HEK293T (cell line): ENCODE data around the gene SYCE3.
"Not testable (repeated sequence)": the region's sequence is repeated elsewhere in the genome, so short reads cannot be mapped to it uniquely, and the experiment has no call there.

ENCODE experiments used
- CTCF ChIA-PET: fragments of 350-600 bp; formaldehyde crosslinking; extraction: SDS; loops from one replicate; lab custom pipeline; 2021; ENCODE audit warnings: antibody characterized with exemption, inconsistent platforms; lab: Yijun Ruan, JAX
- POLR2A ChIA-PET: fragments of 350-600 bp; formaldehyde crosslinking; extraction: SDS; loops from one replicate; lab custom pipeline; 2020; ENCODE audit warnings: antibody characterized with exemption, inconsistent platforms; lab: Yijun Ruan, JAX
- DNase-seq: peaks from one replicate; pipeline ENCODE4 v3.0.0; 2012; ENCODE audit warnings: mixed read lengths; ENCODE audit errors: extremely low spot score
- ARNT ChIP-seq: fragments of 450-650 bp; IDR thresholded peaks from 2 replicates; pipeline ENCODE4 v1.6.1; 2017; ENCODE audit warnings: mild to moderate bottlenecking
- BHLHE40 ChIP-seq: fragments of 450-650 bp; IDR thresholded peaks from 2 replicates; pipeline ENCODE4 v1.6.1; 2016; ENCODE audit warnings: mild to moderate bottlenecking, moderate library complexity, borderline replicate concordance
- CTBP1 ChIP-seq: fragments of 450-650 bp; IDR thresholded peaks from 2 replicates; pipeline ENCODE4 v1.6.1; 2016; ENCODE audit warnings: borderline replicate concordance
- ELF4 ChIP-seq: fragments of 450-650 bp; IDR thresholded peaks from 2 replicates; pipeline ENCODE4 v1.6.1; 2017; ENCODE audit warnings: antibody characterized with exemption
- FOXA1 ChIP-seq: fragments of 450-650 bp; IDR thresholded peaks from 2 replicates; pipeline ENCODE4 v1.6.1; 2016; ENCODE audit warnings: mild to moderate bottlenecking
- FOXK2 ChIP-seq: fragments of 450-650 bp; IDR thresholded peaks from 2 replicates; pipeline ENCODE4 v1.6.1; 2016; ENCODE audit warnings: mild to moderate bottlenecking
- FOXM1 ChIP-seq: fragments of 450-650 bp; IDR thresholded peaks from 2 replicates; pipeline ENCODE4 v1.6.1; 2017; ENCODE audit warnings: mild to moderate bottlenecking, borderline replicate concordance
- HDGF ChIP-seq: fragments of 450-650 bp; IDR thresholded peaks from 2 replicates; pipeline ENCODE4 v1.6.1; 2017; ENCODE audit warnings: antibody characterized with exemption, borderline replicate concordance
- L3MBTL2 ChIP-seq: fragments of 450-650 bp; conservative IDR thresholded peaks from 2 replicates; pipeline ENCODE4 v1.6.1; 2016; ENCODE audit warnings: mild to moderate bottlenecking
- LEF1 ChIP-seq: fragments of 450-650 bp; IDR thresholded peaks from 2 replicates; pipeline ENCODE4 v1.6.1; 2017; ENCODE audit warnings: mild to moderate bottlenecking, borderline replicate concordance
- NFRKB ChIP-seq: fragments of 450-650 bp; IDR thresholded peaks from 2 replicates; pipeline ENCODE4 v1.6.1; 2016; ENCODE audit warnings: mild to moderate bottlenecking, moderate library complexity
- PKNOX1 ChIP-seq: fragments of 450-650 bp; IDR thresholded peaks from 2 replicates; pipeline ENCODE4 v1.6.1; 2016
- SP1 ChIP-seq: fragments of 450-650 bp; IDR thresholded peaks from 2 replicates; pipeline ENCODE4 v1.6.1; 2017
- SUZ12 ChIP-seq: fragments of 450-650 bp; IDR thresholded peaks from 2 replicates; pipeline ENCODE4 v1.6.1; 2016; ENCODE audit warnings: mild to moderate bottlenecking
- TARDBP ChIP-seq: fragments of 450-650 bp; IDR thresholded peaks from 2 replicates; pipeline ENCODE4 v1.6.1; 2016
- ZNF384 ChIP-seq: fragments of 450-650 bp; IDR thresholded peaks from 2 replicates; pipeline ENCODE4 v1.6.1; 2016

SYCE3 gene

GRCh38 chr22:50609599-50609998 is 46.9 kb upstream of the SYCE3 start:
- DNase-seq = no peak
- POLR2A ChIA-PET = interaction anchor here (0.9 to 1.4 kb wide), 3 partner anchors 8 to 27 kb away, joined by 3 to 4 read pairs (median 3); partner anchors contain the start of gene CHKB
- CTCF ChIA-PET = no interaction called here
- TF ChIP-seq FOXK2 = no peak
- TF ChIP-seq BHLHE40 = no peak
- no peak for TF ChIP-seq ARNT
- no peak for TF ChIP-seq ZNF384
- no peak for TF ChIP-seq CTBP1
- TF ChIP-seq FOXA1 = no peak
- no peak for TF ChIP-seq FOXM1
- no peak for TF ChIP-seq ELF4
- no peak for TF ChIP-seq NFRKB
- no peak for TF ChIP-seq SUZ12
- no peak for TF ChIP-seq PKNOX1
- TF ChIP-seq SP1 = no peak
- TF ChIP-seq L3MBTL2 = no peak

- no peak for DNase-seq
- CTCF ChIA-PET = no interaction called here
- TF ChIP-seq PKNOX1 (no peak), SP1 (no peak), L3MBTL2 (no peak), ELF4 (no peak), BHLHE40 (no peak)
- POLR2A ChIA-PET = interaction anchor here (1.0 to 1.4 kb wide), 2 partner anchors 8 to 26 kb away, joined by 3 to 4 read pairs; partner anchors contain the start of gene CHKB
Measured at GRCh38 chr22:50608996-50609395, 46.3 kb upstream of the SYCE3 start.

- CTCF ChIA-PET, DNase-seq, POLR2A ChIA-PET: not testable (repeated sequence)
Measured at GRCh38 chr22:50608058-50608840, 45.5 kb upstream of the SYCE3 start.

- no peak for TF ChIP-seq FOXA1
- TF ChIP-seq ELF4 = no peak
- TF ChIP-seq BHLHE40 = no peak
- TF ChIP-seq CTBP1 = no peak
- no peak for TF ChIP-seq SP1
- no peak for TF ChIP-seq HDGF
- no peak for TF ChIP-seq PKNOX1
- TF ChIP-seq ZNF384 = no peak
- no peak for TF ChIP-seq LEF1
- no peak for TF ChIP-seq TARDBP
- POLR2A ChIA-PET = no interaction called here
- CTCF ChIA-PET = no interaction called here
- no peak for DNase-seq
Measured at GRCh38 chr22:50607659-50608020, 44.9 kb upstream of the SYCE3 start.

GRCh38 chr22:50606946-50607658 is 44.4 kb upstream of the SYCE3 start:
- TF ChIP-seq SUZ12 (no peak), ARNT (no peak), ZNF384 (no peak)
- ChIA-PET CTCF (interaction anchor here (1.4 kb wide), 1 partner anchor 14 kb away, joined by 6 read pairs; no protein-coding TSS in a partner anchor), POLR2A (no interaction called here)
- DNase-seq = no peak

- ChIA-PET POLR2A (no interaction called here), CTCF (interaction anchor here (1.4 kb wide), 1 partner anchor 15 kb away, joined by 6 read pairs; no protein-coding TSS in a partner anchor)
- DNase-seq = no peak
Measured at GRCh38 chr22:50606165-50606945, 43.6 kb upstream of the SYCE3 start.

More at GRCh38 chr22:50606165-50606945, 43.6 kb upstream of the SYCE3 start:
- TF ChIP-seq ARNT (no peak), PKNOX1 (no peak), SUZ12 (no peak), FOXA1 (no peak), FOXK2 (no peak), ELF4 (no peak), LEF1 (no peak), TARDBP (no peak), L3MBTL2 (no peak), SP1 (no peak), CTBP1 (no peak), FOXM1 (no peak)
